HT-29 (cell line): ENCODE data around the gene CFD. TPM values are rescaled to one million over a fixed set of nuclear protein-coding genes. Genes with fewer than 3 reads are reported as not detected.

Source experiments
- DNase-seq: peaks from one replicate; pipeline ENCODE4 v3.0.0-alpha.2; 2015; ENCODE audit warnings: low spot score
- small RNA-seq: library from RNA; depleted of rRNA; stranded (forward); fragments of <200 nt; gene quantifications from one replicate; pipeline ENCODE3, GENCODE V24; 2014
- total RNA-seq: library from RNA; depleted of rRNA; stranded (reverse); fragments of >200 nt; shearing (Covaris generic); gene quantifications from 2 replicates; pipeline ENCODE4 v1.2.3, GENCODE V29; 2014; rRNA removed

The CFD gene
- total RNA-seq, 1 experiment from 2014 or later = 1.1 TPM

DNA sequence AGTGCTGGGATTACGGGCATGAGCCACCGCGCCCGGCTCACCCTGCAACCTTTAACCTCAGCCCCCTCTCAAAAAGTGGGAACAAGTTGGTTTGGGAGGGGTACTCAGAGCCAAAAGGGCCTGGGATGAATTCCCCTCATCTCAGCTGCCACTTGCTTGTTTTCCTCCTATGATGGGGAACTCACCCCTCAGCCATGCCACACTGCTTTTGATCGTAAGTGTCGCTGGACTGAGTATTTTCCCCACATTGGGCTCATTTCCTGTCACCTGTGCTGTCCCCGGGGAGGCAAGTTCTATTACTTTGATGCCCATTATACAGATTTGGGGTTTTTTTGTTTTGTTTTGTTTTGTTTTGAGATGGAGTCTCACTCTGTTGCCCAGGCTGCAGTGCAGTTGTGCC is 47.0 kb downstream of the CFD start:
- DNase-seq = no peak

GRCh38 chr19:907183-907853 is 47.9 kb downstream of the CFD start:
- no peak for DNase-seq

DNA sequence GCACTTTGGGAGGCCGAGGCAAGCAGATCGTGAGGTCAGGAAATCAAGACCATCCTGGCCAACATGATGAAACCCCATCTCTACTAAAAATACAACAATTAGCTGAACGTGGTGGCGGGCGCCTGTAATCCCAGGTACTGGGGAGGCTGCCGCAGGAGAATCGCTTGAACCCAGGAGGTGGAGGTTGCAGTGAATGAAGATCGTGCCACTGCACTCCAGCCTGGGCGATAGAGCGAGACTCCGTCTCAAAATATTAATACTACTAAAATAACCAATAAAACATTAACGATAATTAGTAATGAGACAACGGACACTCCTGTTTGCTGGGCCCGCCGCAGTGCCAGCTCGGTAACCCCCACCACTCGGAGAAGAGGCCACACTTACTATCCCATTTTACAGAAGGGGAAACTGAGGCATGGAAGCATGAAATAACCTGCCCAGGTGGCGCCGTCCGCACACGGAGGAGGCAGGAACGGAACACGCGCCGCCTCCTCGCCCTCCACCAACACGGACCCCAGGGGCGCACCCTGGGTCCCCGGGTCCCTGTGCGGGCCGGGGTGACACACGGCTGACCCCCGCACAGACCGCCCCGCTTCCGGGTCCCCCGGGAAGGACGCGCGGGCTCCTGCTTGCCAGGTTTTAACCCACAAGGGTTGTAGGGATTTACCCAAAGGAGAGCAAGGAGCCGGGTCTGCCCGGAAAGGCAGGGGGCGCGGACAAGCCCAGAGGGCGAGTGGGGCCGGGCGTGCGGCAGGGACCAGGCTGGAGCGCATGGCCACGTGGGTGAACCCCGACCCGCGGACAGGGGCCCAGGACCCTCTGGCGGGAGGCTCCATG is 52.0 kb downstream of the CFD start:
- no peak for DNase-seq

DNA sequence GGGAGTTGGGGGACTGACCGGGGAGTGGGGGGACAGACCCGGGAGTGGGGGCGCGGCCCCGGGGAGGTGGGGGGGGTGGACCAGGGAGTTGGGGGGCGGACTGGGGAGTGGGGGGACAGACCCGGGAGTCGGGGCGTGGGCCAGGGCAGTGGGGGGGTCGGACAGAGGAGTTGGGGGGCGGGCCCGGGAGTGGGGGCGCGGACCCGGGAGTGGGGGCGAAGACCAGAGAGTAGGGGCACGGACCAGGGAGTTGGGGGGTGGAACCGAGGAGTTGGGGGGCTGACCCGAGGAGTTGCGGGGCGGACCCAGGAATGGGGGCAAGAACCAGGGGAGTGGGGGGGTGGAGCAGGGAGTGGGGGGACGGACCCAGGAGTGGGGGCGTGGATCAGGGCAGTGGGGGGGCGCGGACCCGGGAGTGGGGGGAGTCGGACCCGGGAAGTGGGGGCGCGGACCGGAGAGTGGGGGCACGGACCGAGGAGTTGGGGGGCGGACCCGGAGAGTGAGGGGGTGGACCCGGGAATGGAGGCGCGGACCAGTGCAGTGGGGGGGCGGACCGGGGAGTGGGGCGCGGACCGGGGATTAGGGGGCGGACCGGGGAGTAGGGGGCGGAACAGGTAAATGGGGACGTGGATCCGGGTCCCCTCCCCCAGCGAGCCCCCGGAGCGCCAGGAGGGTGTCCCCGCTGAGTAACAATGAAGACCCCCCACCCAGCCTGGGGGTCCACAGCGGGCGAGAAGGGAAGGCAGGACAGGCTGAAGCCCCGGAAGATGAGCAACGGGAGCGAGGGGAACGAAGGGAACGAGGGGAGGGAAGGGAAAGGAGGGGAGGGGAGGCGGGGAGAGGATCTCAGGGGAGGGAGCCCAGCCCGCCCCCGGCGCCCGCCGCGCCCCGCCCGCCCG is 53.0 kb downstream of the CFD start:
- no peak for DNase-seq

Small RNA genes lying within 50 kb of the gene (small RNA-seq; reads per million reads assigned to genes)
- not detected for gene MIR3187
- gene RNU6-9 = 0.22 reads per million

Other genes starting within 250 kb of the CFD start
- gene POLRMT, start 226.1 kb upstream of the CFD start, total RNA-seq = 74.3 and 89.6 TPM in 2 replicates
- 0.05 and 0.36 TPM in 2 replicates for gene FGF22, start 219.8 kb upstream of the CFD start, total RNA-seq
- gene RNF126, start 196.4 kb upstream of the CFD start, total RNA-seq = 123 TPM in 2 replicates
- 6.2 and 8.9 TPM in 2 replicates for gene FSTL3, start 183.3 kb upstream of the CFD start, total RNA-seq
- gene PRSS57, start 164.2 kb upstream of the CFD start, total RNA-seq = not detected in 2 replicates
- gene PALM, start 150.7 kb upstream of the CFD start, total RNA-seq = 0.13 TPM in 1 of 2 replicates, not detected in the other
- 206 and 211 TPM in 2 replicates for gene MISP, start 108.6 kb upstream of the CFD start, total RNA-seq
- gene PTBP1, start 62.2 kb upstream of the CFD start, total RNA-seq = 464 and 599 TPM in 2 replicates
- gene PLPPR3, start 37.7 kb upstream of the CFD start, total RNA-seq = not detected in 2 replicates
- not detected in 2 replicates for gene AZU1, start 31.8 kb upstream of the CFD start, total RNA-seq
- not detected in 2 replicates for gene PRTN3, start 18.7 kb upstream of the CFD start, total RNA-seq
- not detected in 2 replicates for gene ELANE, start 7.4 kb upstream of the CFD start, total RNA-seq
- gene MED16, start 33.5 kb downstream of the CFD start, total RNA-seq = 31.8 and 32.4 TPM in 2 replicates
- not detected in 2 replicates for gene RNU6-9, start 33.8 kb downstream of the CFD start, total RNA-seq
- 37.7 and 51.4 TPM in 2 replicates for gene R3HDM4, start 53.6 kb downstream of the CFD start, total RNA-seq
- not detected in 2 replicates for gene KISS1R, start 57.7 kb downstream of the CFD start, total RNA-seq
- 10.4 and 11.8 TPM in 2 replicates for gene ARID3A, start 66.4 kb downstream of the CFD start, total RNA-seq
- 172 and 186 TPM in 2 replicates for gene WDR18, start 124.7 kb downstream of the CFD start, total RNA-seq
- not detected in 2 replicates for gene GRIN3B, start 140.8 kb downstream of the CFD start, total RNA-seq
- gene TMEM259, start 161.5 kb downstream of the CFD start, total RNA-seq = 236 and 253 TPM in 2 replicates
- gene RNU6-2, start 161.9 kb downstream of the CFD start, total RNA-seq = not detected in 2 replicates
- gene CNN2, start 166.9 kb downstream of the CFD start, total RNA-seq = 265 and 298 TPM in 2 replicates
- 56.9 and 76.3 TPM in 2 replicates for gene ABCA7, start 180.4 kb downstream of the CFD start, total RNA-seq
- gene ARHGAP45, start 207.5 kb downstream of the CFD start, total RNA-seq = 93.3 and 102 TPM in 2 replicates
- 394 and 395 TPM in 2 replicates for gene POLR2E, start 235.7 kb downstream of the CFD start, total RNA-seq
- gene GPX4, start 244.3 kb downstream of the CFD start, total RNA-seq = 1,102 and 1,117 TPM in 2 replicates